Nephron progenitor cell (in vitro differentiated cells): ENCODE results near the gene RUNX2.
"Not testable (repeated sequence)": the region's sequence is repeated elsewhere in the genome, so short reads cannot be mapped to it uniquely, and the experiment has no call there.

Source experiments
- DNase-seq: peaks from one replicate; pipeline ENCODE4 v3.0.0; 2021
- H3K27ac Mint-ChIP-seq: 2 replicates; pipeline ENCODE4 v1.8.0; 2021; ENCODE audit warnings: mild to moderate bottlenecking, moderate library complexity, mixed read lengths
- H3K27me3 Mint-ChIP-seq: 2 replicates; pipeline ENCODE4 v1.8.0; 2021; ENCODE audit warnings: mild to moderate bottlenecking, low read depth, mixed read lengths; ENCODE audit not compliant: poor library complexity
- H3K36me3 Mint-ChIP-seq: 2 replicates; pipeline ENCODE4 v1.8.0; 2021; ENCODE audit warnings: low read depth, mixed read lengths
- H3K4me1 Mint-ChIP-seq: 2 replicates; pipeline ENCODE4 v1.8.0; 2021; ENCODE audit warnings: mixed read lengths
- H3K4me3 Mint-ChIP-seq: 2 replicates; pipeline ENCODE4 v1.8.0; 2021; ENCODE audit warnings: mild to moderate bottlenecking, moderate library complexity, mixed read lengths
- H3K9me3 Mint-ChIP-seq: 2 replicates; pipeline ENCODE4 v1.8.0; 2021; ENCODE audit warnings: mild to moderate bottlenecking, moderate library complexity, mixed read lengths
- TF ChIP-seq, protein P1 (sequence below): fragments of 200-600 bp; sonication (generic); IDR thresholded peaks from 2 replicates; pipeline ENCODE4 v1.5.0; 2021; ENCODE audit warnings: antibody characterized with exemption

The RUNX2 gene

DNA sequence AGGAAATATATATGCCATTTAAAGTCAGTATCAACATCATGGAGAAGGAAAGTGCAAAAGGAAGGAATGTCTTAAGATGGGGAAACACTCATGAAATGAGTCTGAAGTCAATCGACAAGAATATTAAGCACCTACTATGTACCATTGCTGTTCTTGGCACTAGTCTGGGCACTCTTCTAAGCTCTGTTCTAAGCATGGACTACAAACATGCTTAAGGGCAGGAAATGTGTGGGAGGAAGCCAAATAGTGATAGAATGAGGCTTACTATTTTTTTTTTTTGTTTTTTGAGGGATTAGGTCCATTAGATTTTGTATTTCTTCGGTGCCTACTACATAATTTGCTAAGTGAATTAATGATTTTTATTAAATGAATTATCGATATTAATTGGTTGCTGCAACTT lies 133.4 kb downstream of the RUNX2 start:
- Mint-ChIP-seq H3K9me3 (no peaks in the 10 kb centered on the region), H3K36me3 (no peaks in the 10 kb centered on the region), H3K4me3 (no peak overlapping the region), H3K27me3 (no peaks in the 10 kb centered on the region), H3K27ac (no peak overlapping the region), H3K4me1 (peaks cover 5% of the 10 kb centered on the region)
- no peak for DNase-seq
- TF ChIP-seq, protein P1, sequence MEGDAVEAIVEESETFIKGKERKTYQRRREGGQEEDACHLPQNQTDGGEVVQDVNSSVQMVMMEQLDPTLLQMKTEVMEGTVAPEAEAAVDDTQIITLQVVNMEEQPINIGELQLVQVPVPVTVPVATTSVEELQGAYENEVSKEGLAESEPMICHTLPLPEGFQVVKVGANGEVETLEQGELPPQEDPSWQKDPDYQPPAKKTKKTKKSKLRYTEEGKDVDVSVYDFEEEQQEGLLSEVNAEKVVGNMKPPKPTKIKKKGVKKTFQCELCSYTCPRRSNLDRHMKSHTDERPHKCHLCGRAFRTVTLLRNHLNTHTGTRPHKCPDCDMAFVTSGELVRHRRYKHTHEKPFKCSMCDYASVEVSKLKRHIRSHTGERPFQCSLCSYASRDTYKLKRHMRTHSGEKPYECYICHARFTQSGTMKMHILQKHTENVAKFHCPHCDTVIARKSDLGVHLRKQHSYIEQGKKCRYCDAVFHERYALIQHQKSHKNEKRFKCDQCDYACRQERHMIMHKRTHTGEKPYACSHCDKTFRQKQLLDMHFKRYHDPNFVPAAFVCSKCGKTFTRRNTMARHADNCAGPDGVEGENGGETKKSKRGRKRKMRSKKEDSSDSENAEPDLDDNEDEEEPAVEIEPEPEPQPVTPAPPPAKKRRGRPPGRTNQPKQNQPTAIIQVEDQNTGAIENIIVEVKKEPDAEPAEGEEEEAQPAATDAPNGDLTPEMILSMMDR: no peak

DNA sequence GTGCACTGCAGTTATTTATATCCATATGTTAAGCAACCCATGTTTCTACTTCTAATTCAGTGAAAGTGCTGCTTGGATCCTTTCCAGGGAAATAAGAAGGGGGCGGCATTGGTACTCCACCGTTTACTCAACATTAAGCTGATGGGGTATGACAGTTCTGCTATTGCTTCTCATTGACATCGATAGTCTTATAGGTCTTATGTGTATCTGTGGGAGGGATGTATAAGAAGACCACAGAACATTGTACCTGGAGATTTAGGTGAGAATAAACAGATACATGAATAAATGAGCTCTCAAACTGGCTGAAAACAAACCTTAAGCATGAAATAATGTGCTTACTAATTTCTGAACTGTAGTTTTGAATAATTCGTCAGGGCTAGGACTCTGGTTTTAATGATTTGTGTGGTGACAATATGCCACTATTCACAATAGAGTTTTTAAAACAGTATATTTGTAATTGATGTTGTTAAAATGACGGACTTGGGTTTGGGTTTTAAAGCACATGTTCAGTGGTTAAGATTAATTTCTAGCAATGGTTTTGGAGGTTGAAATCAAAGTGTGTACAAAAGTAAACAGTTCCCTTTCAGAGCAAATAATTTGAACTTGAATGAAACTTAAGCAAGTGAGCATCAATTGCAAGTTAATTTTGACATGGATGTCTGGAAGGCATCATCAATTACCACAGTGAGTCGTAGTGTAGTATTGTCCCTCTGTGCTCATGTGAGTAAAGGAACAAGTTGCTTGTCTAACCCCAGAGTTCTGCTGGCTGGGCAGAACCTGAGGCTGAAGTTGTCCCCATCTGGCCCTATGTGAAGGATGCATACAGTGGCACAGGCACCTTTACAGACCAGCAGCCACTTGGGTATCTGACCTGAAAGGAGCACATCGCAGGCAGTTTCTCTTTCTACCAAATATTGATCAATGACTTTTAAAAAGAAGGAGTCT lies 134.3 kb downstream of the RUNX2 start:
- H3K9me3 Mint-ChIP-seq: no peaks in the 10 kb centered on the region
- H3K4me3 Mint-ChIP-seq: no peak overlapping the region
- H3K27ac Mint-ChIP-seq: no peak overlapping the region
- H3K4me1 Mint-ChIP-seq: peaks cover 5% of the 10 kb centered on the region
- H3K27me3 Mint-ChIP-seq: no peaks in the 10 kb centered on the region
- no peaks in the 10 kb centered on the region for H3K36me3 Mint-ChIP-seq
- DNase-seq: no peak
- TF ChIP-seq, protein P1: no peak

DNA sequence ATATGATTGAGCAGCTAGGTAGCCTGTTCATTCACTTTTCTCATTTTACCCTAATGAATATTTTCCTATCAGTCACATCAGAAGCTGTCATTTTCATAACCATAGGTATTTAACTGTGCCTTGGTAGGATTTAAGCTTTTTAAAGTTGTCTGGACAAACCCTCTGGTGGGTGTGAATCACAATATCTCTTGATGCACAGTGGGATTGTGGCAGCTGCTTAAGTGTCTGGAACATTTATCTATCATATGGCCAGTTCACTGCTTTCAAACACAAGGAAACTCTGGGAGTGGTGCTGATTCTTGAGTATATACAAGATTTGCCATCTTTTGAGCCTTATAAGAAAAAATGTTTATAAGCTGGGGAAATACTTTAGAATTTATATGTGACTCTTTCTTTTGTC lies 136.6 kb downstream of the RUNX2 start:
- H3K4me3 Mint-ChIP-seq: no peak overlapping the region
- DNase-seq: no peak
- H3K4me1 Mint-ChIP-seq: peaks cover 5% of the 10 kb centered on the region
- H3K27me3 Mint-ChIP-seq: no peaks in the 10 kb centered on the region
- H3K27ac Mint-ChIP-seq: no peak overlapping the region
- no peaks in the 10 kb centered on the region for H3K9me3 Mint-ChIP-seq
- H3K36me3 Mint-ChIP-seq: no peaks in the 10 kb centered on the region
- TF ChIP-seq, protein P1: no peak

DNA sequence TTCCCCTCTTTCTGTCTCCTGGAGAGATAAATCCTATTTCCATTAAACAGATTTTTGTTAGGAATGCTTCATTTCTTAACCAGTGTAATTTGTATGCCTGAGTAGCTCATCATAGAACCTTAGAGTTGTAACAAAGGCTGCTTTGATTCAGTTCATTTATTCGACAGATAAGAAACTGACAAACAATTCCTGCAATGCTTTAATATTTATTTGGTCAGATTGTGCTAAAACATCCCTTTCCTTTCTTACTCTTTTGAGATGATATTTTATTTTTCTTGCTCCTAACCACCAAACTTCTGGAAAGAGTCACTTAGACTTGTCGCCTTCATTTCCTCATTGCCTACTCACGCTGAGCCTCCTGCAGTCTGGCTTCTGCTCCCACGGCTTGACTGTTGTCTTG lies 138.6 kb downstream of the RUNX2 start:
- no peaks in the 10 kb centered on the region for H3K9me3 Mint-ChIP-seq
- H3K36me3 Mint-ChIP-seq: no peaks in the 10 kb centered on the region
- H3K27me3 Mint-ChIP-seq: no peaks in the 10 kb centered on the region
- DNase-seq: no peak
- no peak overlapping the region for H3K27ac Mint-ChIP-seq
- TF ChIP-seq, protein P1: no peak
- peaks cover 5% of the 10 kb centered on the region for H3K4me1 Mint-ChIP-seq
- H3K4me3 Mint-ChIP-seq: no peak overlapping the region

DNA sequence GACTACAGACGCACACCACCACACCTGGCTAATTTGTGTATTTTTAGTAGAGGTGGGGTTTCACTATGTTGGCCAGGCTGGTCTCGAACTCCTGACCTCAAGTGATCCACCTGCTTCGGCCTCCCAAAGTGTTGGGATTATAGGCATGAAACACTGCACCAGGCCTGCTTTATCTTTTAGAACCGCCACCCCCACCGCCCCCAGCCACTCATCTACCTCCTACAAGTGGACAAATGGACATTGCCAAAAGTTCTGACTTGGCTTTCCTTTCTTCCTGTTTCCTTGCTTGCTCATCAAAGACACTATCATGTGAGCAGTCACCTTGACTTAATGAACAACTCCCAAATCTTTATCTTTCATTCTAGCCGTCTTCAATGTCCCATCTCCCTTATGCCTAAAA lies 139.3 kb downstream of the RUNX2 start:
- not testable (repeated sequence) for H3K27me3 Mint-ChIP-seq, H3K36me3 Mint-ChIP-seq, DNase-seq, H3K9me3 Mint-ChIP-seq, H3K27ac Mint-ChIP-seq, H3K4me3 Mint-ChIP-seq
- H3K4me1 Mint-ChIP-seq: peaks cover 11% of the 10 kb centered on the region

DNA sequence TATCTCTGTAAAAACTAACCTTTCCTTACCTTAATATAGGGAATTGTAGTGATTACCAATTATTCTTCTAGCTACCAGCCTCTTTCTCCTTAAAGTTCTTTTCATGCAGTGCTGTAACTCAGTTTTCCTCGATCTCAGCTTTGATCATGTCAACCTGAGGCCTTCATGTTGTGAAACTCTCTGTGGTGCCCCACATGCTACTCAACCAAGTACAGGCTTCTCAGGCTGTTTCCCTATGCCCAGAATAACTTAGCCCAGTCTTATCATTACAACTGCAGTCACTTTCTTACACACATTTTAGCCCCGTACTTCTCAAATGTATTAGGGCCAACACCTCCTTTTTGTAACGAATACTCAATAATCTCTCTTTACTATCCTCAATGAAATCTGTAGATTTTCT lies 139.7 kb downstream of the RUNX2 start:
- no peaks in the 10 kb centered on the region for H3K27me3 Mint-ChIP-seq
- peaks cover 11% of the 10 kb centered on the region for H3K4me1 Mint-ChIP-seq
- H3K36me3 Mint-ChIP-seq: no peaks in the 10 kb centered on the region
- TF ChIP-seq, protein P1: no peak
- DNase-seq: no peak
- H3K27ac Mint-ChIP-seq: no peak overlapping the region
- no peak overlapping the region for H3K4me3 Mint-ChIP-seq
- no peaks in the 10 kb centered on the region for H3K9me3 Mint-ChIP-seq
